ENCODE data around the gene TRIM5. TPM values are rescaled to one million over a fixed set of nuclear protein-coding genes. Genes with fewer than 3 reads are reported as not detected.
"Not testable (repeated sequence)": the region's sequence is repeated elsewhere in the genome, so short reads cannot be mapped to it uniquely, and the experiment has no call there.

Gene TRIM5
- total and polyA plus RNA-seq, 4 experiments from 2014 or later: 9.1 to 35.5 (median 21.7) TPM

DNA sequence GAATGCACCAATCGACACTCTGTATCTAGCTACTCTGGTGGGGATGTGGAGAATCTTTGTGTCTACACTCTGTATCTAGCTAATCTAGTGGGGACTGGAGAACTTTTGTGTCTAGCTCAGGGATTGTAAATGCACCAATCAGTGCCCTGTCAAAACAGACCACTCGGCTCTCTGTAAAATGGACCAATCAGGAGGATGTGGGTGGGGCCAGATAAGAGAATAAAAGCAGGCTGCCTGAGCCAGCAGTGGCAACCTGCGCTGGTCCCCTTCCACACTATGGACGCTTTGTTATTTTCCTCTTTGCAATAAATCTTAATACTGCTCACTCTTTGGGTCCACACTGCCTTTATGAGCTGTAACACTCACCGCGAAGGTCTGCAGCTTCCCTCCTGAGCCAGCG lies 1.3 kb downstream of the TRIM5 start:
- Mint-ChIP-seq H3K27ac (peak overlapping the region; percentile 94 to 98 (median 97)), H3K36me3 (peaks cover 21 to 30% of the 10 kb centered on the region in 2 donors), H3K4me1 (peaks cover 42 to 75% (median 53%) of the 10 kb centered on the region in 4 donors), H3K4me3 (peak overlapping the region; percentile 91 to 97 (median 95))
- DNase-seq: peak; percentile 16 to 48 (median 18)
- intact Hi-C loops (cut with micrococcal nuclease): loop anchor here (1.0 to 10.0 kb wide), 4 partner anchors 29 to 1076 kb away; partner anchors contain the start of genes CNGA4, FHIP1B, OR52N2 and TRIM68
- ChIA-PET CTCF (ENCODE audit: partially characterized antibody) (interaction anchor here (1.0 to 5.9 kb wide), 12 partner anchors 14 to 129 kb away, joined by 3 to 71 read pairs (median 10); partner anchors contain the start of genes OR52N2 and TRIM34), POLR2A (ENCODE audit: partially characterized antibody) (interaction anchor here (1.7 to 3.1 kb wide), 3 partner anchors 11 to 59 kb away, joined by 8 to 20 read pairs (median 15); partner anchors contain the start of gene TRIM34)
- H3K9me3 ChIP-seq (ENCODE audit: control insufficient read depth in 1 of 2, low read length in 2 of 2); H3K9me3 Mint-ChIP-seq; H3K27me3 ChIP-seq (ENCODE audit: insufficient read depth, low read length); H3K36me3 ChIP-seq (ENCODE audit: insufficient read depth, low read length); H3K27me3 Mint-ChIP-seq: not testable (repeated sequence)
- Histone ChIP-seq H3K4me1 (ENCODE audit: insufficient read depth, low read length) (peaks cover 25% of the 10 kb centered on the region), H3K27ac (ENCODE audit: low read depth, low read length) (peak overlapping the region; percentile 83), H3K4me3 (ENCODE audit: low read length in 2 of 2) (peak overlapping the region; percentile 65 to 100)

DNA sequence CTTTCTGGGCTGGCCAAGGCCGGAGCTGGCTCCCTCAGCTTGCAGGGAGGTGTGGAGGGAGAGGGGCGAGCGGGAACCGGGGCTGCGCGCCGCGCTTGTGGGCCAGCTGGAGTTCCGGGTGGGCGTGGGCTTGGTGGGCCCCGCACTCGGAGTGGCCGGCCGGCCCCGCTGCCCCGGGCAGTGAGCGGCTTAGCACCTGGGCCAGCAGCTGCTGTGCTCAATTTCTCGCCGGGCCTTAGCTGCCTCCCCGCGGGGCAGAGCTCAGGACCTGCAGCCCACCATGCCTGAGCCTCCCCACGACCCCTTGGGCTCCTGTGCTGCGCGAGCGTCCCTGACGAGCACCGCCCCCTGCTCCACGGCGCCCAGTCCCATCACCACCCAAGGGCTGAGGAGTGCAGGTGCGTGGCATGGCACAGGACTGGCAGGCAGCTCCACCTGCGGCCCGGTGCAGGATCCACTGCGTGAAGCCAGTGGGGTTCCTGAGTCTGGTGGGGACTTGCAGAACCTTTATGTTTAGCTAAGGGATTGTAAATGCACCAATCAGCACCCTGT lies 1.9 kb downstream of the TRIM5 start:
- not testable (repeated sequence) for H3K9me3 ChIP-seq (ENCODE audit: control insufficient read depth in 1 of 2, low read length in 2 of 2); H3K4me3 ChIP-seq (ENCODE audit: low read length in 2 of 2); H3K27me3 ChIP-seq (ENCODE audit: insufficient read depth, low read length); DNase-seq; H3K27ac ChIP-seq (ENCODE audit: low read depth, low read length); H3K9me3 Mint-ChIP-seq; H3K27me3 Mint-ChIP-seq
- ChIA-PET CTCF (ENCODE audit: partially characterized antibody) (interaction anchor here (1.2 to 5.9 kb wide), 9 partner anchors 14 to 127 kb away, joined by 3 to 71 read pairs (median 12); partner anchors contain the start of gene OR52N2), POLR2A (ENCODE audit: partially characterized antibody) (interaction anchor here (3.1 kb wide), 1 partner anchor 12 kb away, joined by 20 read pairs; no protein-coding TSS in a partner anchor)
- Histone ChIP-seq H3K36me3 (ENCODE audit: insufficient read depth, low read length) (peaks cover 15% of the 10 kb centered on the region), H3K4me1 (ENCODE audit: insufficient read depth, low read length) (peaks cover 18% of the 10 kb centered on the region)
- peaks cover 27 to 37% of the 10 kb centered on the region in 2 donors for H3K36me3 Mint-ChIP-seq
- H3K27ac Mint-ChIP-seq: peak overlapping the region in 3 of 7 donors; percentile 94 to 97 (median 97)
- peak overlapping the region in 4 of 8 donors; percentile 93 to 97 (median 95) for H3K4me3 Mint-ChIP-seq
- intact Hi-C loops (cut with micrococcal nuclease): loop anchor here (5.0 to 10.0 kb wide), 2 partner anchors 552 to 1076 kb away; partner anchors contain the start of genes CNGA4, FHIP1B and TRIM68
- H3K4me1 Mint-ChIP-seq: peaks cover 41 to 68% (median 50%) of the 10 kb centered on the region in 4 donors

DNA sequence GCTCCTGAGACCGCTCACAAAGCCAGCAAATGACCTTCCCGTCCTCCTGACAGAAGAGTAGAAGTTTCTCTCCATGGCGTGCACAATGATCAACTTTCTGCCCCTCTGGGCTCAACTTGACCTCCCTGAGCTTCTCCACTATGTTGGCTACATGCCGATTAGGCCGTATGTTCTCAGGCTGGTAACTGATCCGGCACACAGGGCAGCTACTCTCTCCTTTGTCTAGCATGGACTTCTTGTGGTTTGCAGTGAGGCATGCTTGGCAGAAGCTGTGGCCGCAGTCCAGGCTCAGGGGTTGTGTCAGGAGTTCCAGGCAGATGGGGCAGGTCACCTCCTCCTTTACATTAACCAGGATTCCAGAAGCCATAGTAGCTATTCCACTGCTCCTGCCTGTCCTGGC lies 5.1 kb downstream of the TRIM5 start:
- no peak for DNase-seq
- H3K27me3 ChIP-seq (ENCODE audit: insufficient read depth, low read length): no peaks in the 10 kb centered on the region
- H3K4me1 ChIP-seq (ENCODE audit: insufficient read depth, low read length): peaks cover 4% of the 10 kb centered on the region
- no peaks in the 10 kb centered on the region for H3K9me3 ChIP-seq (ENCODE audit: control insufficient read depth in 1 of 2, low read length in 2 of 2)
- peak overlapping the region in 4 of 7 donors; percentile 14 to 76 (median 52) for H3K27ac Mint-ChIP-seq
- H3K4me1 Mint-ChIP-seq: peaks cover 29 to 46% (median 35%) of the 10 kb centered on the region in 4 donors
- no peak overlapping the region for H3K4me3 Mint-ChIP-seq
- POLR2A ChIA-PET (ENCODE audit: partially characterized antibody): no interaction called here
- peaks cover 38 to 43% of the 10 kb centered on the region in 2 donors for H3K36me3 Mint-ChIP-seq
- intact Hi-C loops (cut with micrococcal nuclease): loop anchor here (5.0 to 10.0 kb wide), 2 partner anchors 555 to 1073 kb away; partner anchors contain the start of genes CNGA4, FHIP1B and TRIM68
- no peaks in the 10 kb centered on the region for H3K9me3 Mint-ChIP-seq
- H3K4me3 ChIP-seq (ENCODE audit: low read length in 2 of 2): no peak overlapping the region
- H3K27ac ChIP-seq (ENCODE audit: low read depth, low read length): no peak overlapping the region
- CTCF ChIA-PET (ENCODE audit: partially characterized antibody): no interaction called here
- peaks cover 20% of the 10 kb centered on the region for H3K36me3 ChIP-seq (ENCODE audit: insufficient read depth, low read length)
- no peaks in the 10 kb centered on the region for H3K27me3 Mint-ChIP-seq

DNA sequence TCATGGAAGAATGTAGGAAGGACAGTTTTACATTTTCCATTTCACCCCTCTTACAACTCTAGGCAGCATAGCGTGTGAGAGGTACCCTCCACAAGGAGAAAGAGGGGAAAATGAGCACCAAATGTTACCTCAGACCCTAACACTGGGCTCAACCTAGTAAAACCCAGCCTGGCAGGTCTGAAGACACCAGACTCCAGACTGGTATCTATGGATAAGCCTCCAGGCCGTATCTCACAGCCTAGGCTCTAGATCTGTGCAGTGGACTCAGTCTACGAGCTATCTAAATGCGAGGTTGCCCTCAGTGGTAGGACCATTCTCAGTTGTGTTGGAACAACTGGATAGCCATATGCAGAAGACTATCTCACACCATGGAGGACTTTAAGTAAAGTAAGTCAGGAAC lies 10.5 kb downstream of the TRIM5 start:
- Histone ChIP-seq H3K27ac (ENCODE audit: low read depth, low read length) (no peak overlapping the region), H3K4me1 (ENCODE audit: insufficient read depth, low read length) (peaks cover 5% of the 10 kb centered on the region), H3K9me3 (ENCODE audit: control insufficient read depth in 1 of 2, low read length in 2 of 2) (no peaks in the 10 kb centered on the region), H3K4me3 (ENCODE audit: low read length in 2 of 2) (no peak overlapping the region), H3K27me3 (ENCODE audit: insufficient read depth, low read length) (no peaks in the 10 kb centered on the region), H3K36me3 (ENCODE audit: insufficient read depth, low read length) (peaks cover 19% of the 10 kb centered on the region)
- no peaks in the 10 kb centered on the region for H3K9me3 Mint-ChIP-seq
- CTCF ChIA-PET (ENCODE audit: partially characterized antibody): interaction anchor here (0.8 kb wide), 1 partner anchor 136 kb away, joined by 3 read pairs; no protein-coding TSS in a partner anchor
- peaks cover 3 to 20% (median 18%) of the 10 kb centered on the region in 4 donors for H3K4me1 Mint-ChIP-seq
- intact Hi-C loops (cut with micrococcal nuclease): no loop called here
- POLR2A ChIA-PET (ENCODE audit: partially characterized antibody): no interaction called here
- peaks cover 22 to 45% of the 10 kb centered on the region in 2 donors for H3K36me3 Mint-ChIP-seq
- peak overlapping the region in 5 of 7 donors; percentile 1 to 50 (median 38) for H3K27ac Mint-ChIP-seq
- no peaks in the 10 kb centered on the region for H3K27me3 Mint-ChIP-seq
- DNase-seq: no peak
- peak overlapping the region in 1 of 8 donors; percentile 35 for H3K4me3 Mint-ChIP-seq

DNA sequence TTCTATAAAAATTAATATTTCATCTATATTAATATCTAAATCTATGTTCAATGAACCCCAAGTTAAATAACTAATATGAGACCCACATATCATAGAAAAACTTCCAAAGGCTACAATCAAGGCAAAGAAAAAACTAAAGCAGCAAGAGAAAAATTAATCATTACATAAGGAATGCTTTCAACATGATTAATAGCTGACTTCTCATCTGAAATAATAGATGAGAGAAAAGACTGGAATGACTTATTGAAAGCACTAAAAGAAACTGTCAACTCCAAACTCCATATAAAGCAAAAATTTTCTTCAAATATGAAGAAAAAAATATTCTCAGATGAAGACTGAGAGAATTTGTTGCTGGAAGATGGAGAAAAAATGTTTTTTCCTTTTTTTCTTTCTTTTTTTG lies 13.0 kb downstream of the TRIM5 start:
- H3K4me1 Mint-ChIP-seq: peaks cover 0 to 12% (median 11%) of the 10 kb centered on the region in 4 donors
- POLR2A ChIA-PET (ENCODE audit: partially characterized antibody): no interaction called here
- peaks cover 8 to 32% of the 10 kb centered on the region in 2 donors for H3K36me3 Mint-ChIP-seq
- no peak overlapping the region for H3K4me3 ChIP-seq (ENCODE audit: low read length in 2 of 2)
- no peak overlapping the region for H3K27ac Mint-ChIP-seq
- DNase-seq: no peak
- H3K9me3 Mint-ChIP-seq: no peaks in the 10 kb centered on the region
- H3K36me3 ChIP-seq (ENCODE audit: insufficient read depth, low read length): peaks cover 6% of the 10 kb centered on the region
- H3K27me3 ChIP-seq (ENCODE audit: insufficient read depth, low read length): no peaks in the 10 kb centered on the region
- H3K4me3 Mint-ChIP-seq: no peak overlapping the region
- H3K27ac ChIP-seq (ENCODE audit: low read depth, low read length): no peak overlapping the region
- CTCF ChIA-PET (ENCODE audit: partially characterized antibody): no interaction called here
- peaks cover 5% of the 10 kb centered on the region for H3K4me1 ChIP-seq (ENCODE audit: insufficient read depth, low read length)
- no peaks in the 10 kb centered on the region for H3K27me3 Mint-ChIP-seq
- intact Hi-C loops (cut with micrococcal nuclease): no loop called here
- H3K9me3 ChIP-seq (ENCODE audit: control insufficient read depth in 1 of 2, low read length in 2 of 2): no peaks in the 10 kb centered on the region

DNA sequence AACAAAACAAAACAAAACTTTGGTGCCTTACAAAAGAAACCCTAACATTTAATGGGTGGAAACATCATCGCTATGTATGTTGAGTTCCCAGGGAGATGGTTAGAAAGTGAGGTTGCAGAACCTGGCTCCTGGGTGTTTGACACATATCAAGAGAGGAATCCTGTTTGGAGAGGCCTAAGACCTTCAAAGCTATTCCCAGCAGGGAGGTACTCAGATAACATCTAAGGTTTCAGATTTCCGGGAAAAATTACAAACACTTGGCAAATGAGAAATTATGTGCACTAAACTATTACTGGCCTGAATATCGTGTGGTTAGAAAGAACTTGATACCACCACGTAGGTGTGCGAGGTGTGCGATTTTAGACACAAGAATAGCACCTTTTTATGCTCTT lies 18.5 kb downstream of the TRIM5 start:
- CTCF ChIA-PET (ENCODE audit: partially characterized antibody): no interaction called here
- DNase-seq: no peak
- POLR2A ChIA-PET (ENCODE audit: partially characterized antibody): no interaction called here
- Histone ChIP-seq H3K27ac (ENCODE audit: low read depth, low read length) (no peak overlapping the region), H3K4me3 (ENCODE audit: low read length in 2 of 2) (no peak overlapping the region), H3K36me3 (ENCODE audit: insufficient read depth, low read length) (peaks cover 22% of the 10 kb centered on the region), H3K4me1 (ENCODE audit: insufficient read depth, low read length) (no peaks in the 10 kb centered on the region), H3K9me3 (ENCODE audit: control insufficient read depth in 1 of 2, low read length in 2 of 2) (no peaks in the 10 kb centered on the region), H3K27me3 (ENCODE audit: insufficient read depth, low read length) (no peaks in the 10 kb centered on the region)
- no peak overlapping the region for H3K4me3 Mint-ChIP-seq
- H3K36me3 Mint-ChIP-seq: peaks cover 26 to 29% of the 10 kb centered on the region in 2 donors
- no peaks in the 10 kb centered on the region for H3K27me3 Mint-ChIP-seq
- peaks cover 0 to 1% (median 0%) of the 10 kb centered on the region in 4 donors for H3K4me1 Mint-ChIP-seq
- no peaks in the 10 kb centered on the region for H3K9me3 Mint-ChIP-seq
- H3K27ac Mint-ChIP-seq: peak overlapping the region in 4 of 7 donors; percentile 7 to 64 (median 20)
- intact Hi-C loops (cut with micrococcal nuclease): no loop called here

DNA sequence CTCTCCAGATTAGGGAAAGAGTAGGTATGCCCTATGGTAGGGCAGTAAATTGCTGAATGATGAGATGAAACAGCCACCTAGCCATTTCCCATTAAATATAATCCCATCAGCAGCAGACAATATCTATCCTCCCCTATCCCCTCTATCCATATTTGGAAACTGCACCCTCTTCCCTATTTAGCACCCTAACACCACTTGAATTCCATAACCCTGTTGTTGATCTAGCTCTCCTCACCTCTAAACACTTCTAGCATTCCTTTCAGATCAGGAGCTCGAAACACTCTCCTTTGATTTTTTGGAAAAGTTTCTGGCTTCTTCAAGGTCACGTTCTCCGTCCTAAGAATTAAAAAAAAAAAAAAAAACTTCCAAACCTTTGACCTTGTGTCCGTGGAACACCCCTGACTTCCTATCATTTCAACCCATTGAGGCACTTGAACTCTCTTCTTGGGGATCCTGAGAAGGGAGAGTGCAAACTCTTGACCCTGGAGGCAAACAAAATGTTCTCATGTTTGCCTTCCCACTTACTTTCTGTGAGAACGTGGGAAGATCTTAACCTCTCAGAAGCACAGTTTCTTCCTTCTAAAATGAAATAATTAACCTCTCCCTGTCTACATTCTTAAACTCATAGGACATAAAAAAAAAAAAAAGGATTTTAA lies 19.0 kb downstream of the TRIM5 start:
- no peak overlapping the region for H3K4me3 Mint-ChIP-seq
- H3K4me1 Mint-ChIP-seq: peaks cover 0 to 1% (median 0%) of the 10 kb centered on the region in 4 donors
- H3K4me1 ChIP-seq (ENCODE audit: insufficient read depth, low read length): no peaks in the 10 kb centered on the region
- ChIA-PET CTCF (ENCODE audit: partially characterized antibody) (no interaction called here), POLR2A (ENCODE audit: partially characterized antibody) (no interaction called here)
- intact Hi-C loops (cut with micrococcal nuclease): no loop called here
- H3K9me3 ChIP-seq (ENCODE audit: control insufficient read depth in 1 of 2, low read length in 2 of 2): no peaks in the 10 kb centered on the region
- peaks cover 22% of the 10 kb centered on the region for H3K36me3 ChIP-seq (ENCODE audit: insufficient read depth, low read length)
- H3K9me3 Mint-ChIP-seq: no peaks in the 10 kb centered on the region
- H3K4me3 ChIP-seq (ENCODE audit: low read length in 2 of 2): no peak overlapping the region
- DNase-seq: no peak
- H3K27me3 Mint-ChIP-seq: no peaks in the 10 kb centered on the region
- H3K27me3 ChIP-seq (ENCODE audit: insufficient read depth, low read length): no peaks in the 10 kb centered on the region
- no peak overlapping the region for H3K27ac ChIP-seq (ENCODE audit: low read depth, low read length)
- peaks cover 29 to 32% of the 10 kb centered on the region in 2 donors for H3K36me3 Mint-ChIP-seq
- H3K27ac Mint-ChIP-seq: peak overlapping the region in 2 of 7 donors; percentile 10 to 49
